Spleen (tissue), 11 donors: ENCODE data around the gene ZNF239. TPM values are rescaled to one million over a fixed set of nuclear protein-coding genes. Genes with fewer than 3 reads are reported as not detected.

Experiments
- DNase-seq: peaks from one replicate; pipeline ENCODE4 v3.0.0-alpha.2; 2020
- H3K27ac ChIP-seq, 8 donors: fragments of 200-600 bp; sonication (generic) in 7 of 8; 1 replicate in 4 of 8; 2 replicates in 4 of 8; pipeline versions ENCODE4 v1.5.0 to v1.8.0; 2016 to 2021; ENCODE audit warnings: inconsistent platforms in 4 of 8, mild to moderate bottlenecking in 4 of 8, moderate library complexity in 1 of 8
- H3K27me3 ChIP-seq, 7 donors: fragments of 200-600 bp; sonication (generic) in 6 of 7; replicated peaks in 1 of 7; 1 replicate in 4 of 7; 2 replicates in 3 of 7; pipeline versions ENCODE4 v1.5.0 to v1.8.0; 2016 to 2021; ENCODE audit warnings: inconsistent platforms in 3 of 7, mild to moderate bottlenecking in 1 of 7
- H3K36me3 ChIP-seq, 6 donors: fragments of 200-600 bp; sonication (generic) in 5 of 6; 1 replicate in 4 of 6; 2 replicates in 2 of 6; pipeline versions ENCODE4 v1.5.0 to v1.8.0; 2016 to 2021; ENCODE audit warnings: inconsistent platforms in 2 of 6
- H3K4me1 ChIP-seq, 6 donors: fragments of 200-600 bp; sonication (generic) in 5 of 6; 1 replicate in 3 of 6; 2 replicates in 3 of 6; pipeline versions ENCODE4 v1.5.0 to v1.8.0; 2016 to 2021; ENCODE audit warnings: inconsistent platforms in 3 of 6
- H3K4me3 ChIP-seq, 8 donors: fragments of 200-600 bp; sonication (generic) in 7 of 8; 1 replicate in 4 of 8; 2 replicates in 4 of 8; pipeline versions ENCODE4 v1.5.0 to v1.8.0; 2016 to 2021; ENCODE audit warnings: inconsistent platforms in 4 of 8, mild to moderate bottlenecking in 4 of 8, moderate library complexity in 2 of 8
- H3K9me3 ChIP-seq, 8 donors: fragments of 200-600 bp; sonication (generic) in 7 of 8; 1 replicate in 4 of 8; 2 replicates in 4 of 8; pipeline versions ENCODE4 v1.5.0 to v1.8.0; 2016 to 2021; ENCODE audit warnings: inconsistent platforms in 4 of 8
- POLR2A ChIP-seq, 3 donors: fragments of 450-650 bp; IDR thresholded peaks; one replicate each; pipeline ENCODE4 v1.5.1; 2017; ENCODE audit warnings: antibody characterized with exemption in 3 of 3, mild to moderate bottlenecking in 1 of 3
- POLR2AphosphoS5 ChIP-seq, 3 donors: sonication (generic); formaldehyde crosslinking; IDR thresholded peaks; one replicate each; pipeline ENCODE4 v1.5.1; 2017; ENCODE audit warnings: antibody characterized with exemption in 3 of 3
- WGBS, 5 donors: extraction: QIAGEN DNeasy Blood & Tissue Kit in 3 of 5; methylation state at CpG; one replicate each; pipeline versions ENCODE4 v1.1.5 to v1.1.7; 2013 to 2018; 5-methylcytosine and 5-hydroxymethylcytosine counted together
- intact Hi-C: fragments of 100-400 bp; cut with DNase I; formaldehyde crosslinking; loops from one replicate; pipeline ENCODE4 v1.15.0; 2023; ENCODE audit warnings: low total_unique reads
- polyA plus RNA-seq, 3 donors: library from polyadenylated mRNA; stranded (reverse); fragments of 200-250 nt; gene quantifications; one replicate each; pipeline ENCODE4 v1.2.1, GENCODE V29; 2013
- total RNA-seq, 7 donors: library from RNA; depleted of rRNA in 3 of 7; stranded (reverse); fragments of >200 nt in 3 of 7; fragmentation: NEBNext Ultra II Directional in 4 of 7; extraction: Animal tissue kit (Norgen Biotek cat#: 25700) in 4 of 7; gene quantifications; one replicate each; pipeline versions ENCODE4 v1.1.0 to v1.2.1, GENCODE V29; 2016 to 2021
- TF ChIP-seq, protein P1 (sequence below), 11 experiments: fragments of 200-600 bp in 7 of 11; fragments of 450-650 bp in 4 of 11; sonication (generic) in 4 of 11; IDR thresholded peaks in 8 of 11; conservative IDR thresholded peaks in 3 of 11; 1 replicate in 7 of 11; 2 replicates in 4 of 11; pipeline versions ENCODE4 v1.4.0 to v1.8.0; 2016 to 2021; ENCODE audit warnings: antibody characterized with exemption in 11 of 11, inconsistent platforms in 4 of 11, mild to moderate bottlenecking in 1 of 11
- donor health status: healthy with polysubstance abuse.
- donor health status: DM: no; HTN: no; CAD: no; lungs with moderate emphysema.
- donor health status: DM: no; HTN: no; CAD: no.
- donor health status: Bipolar disorder and iron deficiency.
- donor health status: healthy.
- donor health status: DM: no; HTN: no; CAD: no.
- donor health status: DM: yes; HTN: yes; CAD: no.

The ZNF239 gene
- total and polyA plus RNA-seq, 10 donors: 1.8 to 4.4 (median 2.5) TPM

DNA sequence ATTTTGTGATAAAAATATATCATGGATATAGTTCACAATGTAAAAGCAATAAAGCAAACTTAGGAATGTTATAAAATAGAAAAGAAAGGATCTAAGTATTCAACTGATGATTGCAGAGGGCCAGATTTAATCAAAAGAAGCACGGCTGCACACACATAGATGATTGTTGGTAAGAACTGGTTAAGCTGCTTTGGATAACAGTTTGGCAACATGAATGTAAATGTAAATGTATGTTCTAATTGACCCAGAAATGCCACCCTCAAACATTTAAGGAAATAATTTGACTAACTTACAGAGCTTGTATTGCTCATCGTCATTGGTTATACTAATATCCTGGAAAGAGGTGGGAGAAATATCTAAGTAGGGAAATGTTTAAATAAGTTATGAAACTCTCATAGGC lies 45.0 kb upstream of the ZNF239 start:
- Histone ChIP-seq H3K36me3 (peaks cover 3 to 32% (median 24%) of the 10 kb centered on the region in 6 donors), H3K4me3 (no peak overlapping the region), H3K4me1 (peaks cover 0 to 7% (median 0%) of the 10 kb centered on the region in 6 donors), H3K27me3 (no peaks in the 10 kb centered on the region), H3K9me3 (peaks cover 19 to 91% (median 68%) of the 10 kb centered on the region in 8 donors), H3K27ac (no peak overlapping the region)
- intact Hi-C loops: no loop called here
- 89 to 100% (median 98%) methylated on average over 2 of the region's 2 CpGs for WGBS, 5 donors
- no peak for DNase-seq
- TF ChIP-seq POLR2AphosphoS5 (IDR thresholded peaks at IDR 0.05) (no peak), POLR2A (IDR thresholded peaks at IDR 0.05) (no peak)
- TF ChIP-seq, protein P1, sequence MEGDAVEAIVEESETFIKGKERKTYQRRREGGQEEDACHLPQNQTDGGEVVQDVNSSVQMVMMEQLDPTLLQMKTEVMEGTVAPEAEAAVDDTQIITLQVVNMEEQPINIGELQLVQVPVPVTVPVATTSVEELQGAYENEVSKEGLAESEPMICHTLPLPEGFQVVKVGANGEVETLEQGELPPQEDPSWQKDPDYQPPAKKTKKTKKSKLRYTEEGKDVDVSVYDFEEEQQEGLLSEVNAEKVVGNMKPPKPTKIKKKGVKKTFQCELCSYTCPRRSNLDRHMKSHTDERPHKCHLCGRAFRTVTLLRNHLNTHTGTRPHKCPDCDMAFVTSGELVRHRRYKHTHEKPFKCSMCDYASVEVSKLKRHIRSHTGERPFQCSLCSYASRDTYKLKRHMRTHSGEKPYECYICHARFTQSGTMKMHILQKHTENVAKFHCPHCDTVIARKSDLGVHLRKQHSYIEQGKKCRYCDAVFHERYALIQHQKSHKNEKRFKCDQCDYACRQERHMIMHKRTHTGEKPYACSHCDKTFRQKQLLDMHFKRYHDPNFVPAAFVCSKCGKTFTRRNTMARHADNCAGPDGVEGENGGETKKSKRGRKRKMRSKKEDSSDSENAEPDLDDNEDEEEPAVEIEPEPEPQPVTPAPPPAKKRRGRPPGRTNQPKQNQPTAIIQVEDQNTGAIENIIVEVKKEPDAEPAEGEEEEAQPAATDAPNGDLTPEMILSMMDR (IDR thresholded peaks at IDR 0.05 in 8 of 11, conservative IDR thresholded peaks at IDR 0.05 in 3 of 11): no peak

- DNase-seq: no peak
- H3K36me3 ChIP-seq: peaks cover 3 to 58% (median 36%) of the 10 kb centered on the region in 6 donors
- WGBS, 5 donors: 88 to 97% (median 95%) methylated on average over 6 of the region's 6 CpGs
- no peaks in the 10 kb centered on the region for H3K4me1 ChIP-seq
- H3K27ac ChIP-seq: no peak overlapping the region
- intact Hi-C loops: no loop called here
- TF ChIP-seq POLR2AphosphoS5 (IDR thresholded peaks at IDR 0.05) (no peak), POLR2A (IDR thresholded peaks at IDR 0.05) (no peak)
- TF ChIP-seq, protein P1 (IDR thresholded peaks at IDR 0.05 in 8 of 11, conservative IDR thresholded peaks at IDR 0.05 in 3 of 11): no peak
- peaks cover 19 to 96% (median 72%) of the 10 kb centered on the region in 8 donors for H3K9me3 ChIP-seq
- no peaks in the 10 kb centered on the region for H3K27me3 ChIP-seq
- H3K4me3 ChIP-seq: no peak overlapping the region
These were observed 42.4 kb upstream of the ZNF239 start for GRCh38 chr10:43616697-43617370.

- H3K27ac ChIP-seq: no peak overlapping the region
- no peak overlapping the region for H3K4me3 ChIP-seq
- peaks cover under 1 to 42% (median 22%) of the 10 kb centered on the region in 8 donors for H3K9me3 ChIP-seq
- intact Hi-C loops: no loop called here
- H3K27me3 ChIP-seq: no peaks in the 10 kb centered on the region
- peaks cover 0 to 76% (median 36%) of the 10 kb centered on the region in 6 donors for H3K36me3 ChIP-seq
- peaks cover 0 to 27% (median 14%) of the 10 kb centered on the region in 6 donors for H3K4me1 ChIP-seq
- DNase-seq: no peak
- TF ChIP-seq POLR2AphosphoS5 (IDR thresholded peaks at IDR 0.05) (no peak), POLR2A (IDR thresholded peaks at IDR 0.05) (no peak)
- TF ChIP-seq, protein P1 (IDR thresholded peaks at IDR 0.05 in 8 of 11, conservative IDR thresholded peaks at IDR 0.05 in 3 of 11): no peak
These were observed 36.2 kb upstream of the ZNF239 start for GRCh38 chr10:43610636-43611035.

GRCh38 chr10:43607199-43607573 lies 32.8 kb upstream of the ZNF239 start:
- DNase-seq: no peak
- WGBS, 5 donors: 81 to 89% (median 87%) methylated on average over 10 of the region's 10 CpGs
- Histone ChIP-seq H3K36me3 (peaks cover 0 to 42% (median 15%) of the 10 kb centered on the region in 6 donors), H3K27me3 (no peaks in the 10 kb centered on the region), H3K4me3 (peak overlapping the region in 6 of 8 donors; percentile 58 to 99 (median 91)), H3K9me3 (peaks cover 0 to 9% (median 3%) of the 10 kb centered on the region in 8 donors), H3K27ac (no peak overlapping the region), H3K4me1 (peaks cover 0 to 28% (median 14%) of the 10 kb centered on the region in 6 donors)
- TF ChIP-seq POLR2AphosphoS5 (IDR thresholded peaks at IDR 0.05) (no peak), POLR2A (IDR thresholded peaks at IDR 0.05) (no peak)
- TF ChIP-seq, protein P1 (IDR thresholded peaks at IDR 0.05 in 8 of 11, conservative IDR thresholded peaks at IDR 0.05 in 3 of 11): no peak
- intact Hi-C loops: no loop called here
